Measurements from ENCODE around the gene KCNC1.

KCNC1 gene

GRCh38 chr11:17782603-17783337 is 48.2 kb downstream of the KCNC1 start:
- no peak for DNase-seq (ENCODE audit: insufficient read length, low spot score)
- FAIRE-seq, result no peak

GRCh38 chr11:17783878-17784277 is 49.3 kb downstream of the KCNC1 start:
- no peak for FAIRE-seq
- no peak for DNase-seq (ENCODE audit: insufficient read length, low spot score)

GRCh38 chr11:17786824-17787525 is 52.4 kb downstream of the KCNC1 start:
- DNase-seq (ENCODE audit: insufficient read length, low spot score), result peak; percentile 64
- peak; percentile 93 for FAIRE-seq

GRCh38 chr11:17788084-17788483 is 53.5 kb downstream of the KCNC1 start:
- FAIRE-seq (no peak), DNase-seq (ENCODE audit: insufficient read length, low spot score) (no peak)

- DNase-seq (ENCODE audit: insufficient read length, low spot score) (peak; percentile 17), FAIRE-seq (peak; percentile 4)
These were observed 55.9 kb downstream of the KCNC1 start for GRCh38 chr11:17790453-17790852.

- FAIRE-seq (no peak), DNase-seq (ENCODE audit: insufficient read length, low spot score) (no peak)
These were observed 56.6 kb downstream of the KCNC1 start for GRCh38 chr11:17791144-17791543.

GRCh38 chr11:17792161-17792560 is 57.6 kb downstream of the KCNC1 start:
- FAIRE-seq (no peak), DNase-seq (ENCODE audit: insufficient read length, low spot score) (no peak)

GRCh38 chr11:17793642-17794170 is 59.1 kb downstream of the KCNC1 start:
- no peak for FAIRE-seq
- no peak for DNase-seq (ENCODE audit: insufficient read length, low spot score)

GRCh38 chr11:17794981-17795380 is 60.4 kb downstream of the KCNC1 start:
- FAIRE-seq (no peak), DNase-seq (ENCODE audit: insufficient read length, low spot score) (no peak)

GRCh38 chr11:17796154-17796553 is 61.6 kb downstream of the KCNC1 start:
- no peak for DNase-seq (ENCODE audit: insufficient read length, low spot score)
- FAIRE-seq, result no peak

- DNase-seq (ENCODE audit: insufficient read length, low spot score), result no peak
- FAIRE-seq, result no peak
These were observed 63.7 kb downstream of the KCNC1 start for GRCh38 chr11:17798253-17798652.

- FAIRE-seq (no peak), DNase-seq (ENCODE audit: insufficient read length, low spot score) (no peak)
These were observed 64.1 kb downstream of the KCNC1 start for GRCh38 chr11:17798716-17799115.

- FAIRE-seq, result no peak
- DNase-seq (ENCODE audit: insufficient read length, low spot score), result no peak
These were observed 64.6 kb downstream of the KCNC1 start for GRCh38 chr11:17799147-17799546.

- DNase-seq (ENCODE audit: insufficient read length, low spot score) (no peak), FAIRE-seq (no peak)
These were observed 66.6 kb downstream of the KCNC1 start for GRCh38 chr11:17801166-17801565.

GRCh38 chr11:17802491-17802890 is 67.9 kb downstream of the KCNC1 start:
- no peak for DNase-seq (ENCODE audit: insufficient read length, low spot score)
- no peak for FAIRE-seq

GRCh38 chr11:17803754-17804334 is 69.3 kb downstream of the KCNC1 start:
- FAIRE-seq (no peak), DNase-seq (ENCODE audit: insufficient read length, low spot score) (no peak)

GRCh38 chr11:17805043-17805442 is 70.5 kb downstream of the KCNC1 start:
- FAIRE-seq, result no peak
- DNase-seq (ENCODE audit: insufficient read length, low spot score), result no peak

GRCh38 chr11:17805873-17806272 is 71.3 kb downstream of the KCNC1 start:
- FAIRE-seq, result no peak

GRCh38 chr11:17807034-17807433 is 72.5 kb downstream of the KCNC1 start:
- FAIRE-seq, result no peak
- no peak for DNase-seq (ENCODE audit: insufficient read length, low spot score)

More at GRCh38 chr11:17805873-17806272, 71.3 kb downstream of the KCNC1 start:
- DNase-seq (ENCODE audit: insufficient read length, low spot score), result no peak

GRCh38 chr11:17810041-17810440 is 75.5 kb downstream of the KCNC1 start:
- DNase-seq (ENCODE audit: insufficient read length, low spot score), result no peak
- FAIRE-seq, result no peak

- DNase-seq (ENCODE audit: insufficient read length, low spot score) (no peak), FAIRE-seq (no peak)
These were observed 76.2 kb downstream of the KCNC1 start for GRCh38 chr11:17810746-17811145.

- DNase-seq (ENCODE audit: insufficient read length, low spot score) (no peak), FAIRE-seq (no peak)
These were observed 76.8 kb downstream of the KCNC1 start for GRCh38 chr11:17811352-17811751.
